CD4-positive, alpha-beta T cell treated with Interferon alpha-2 for 1 hour (primary cell): ENCODE data around the gene OR2T33.
"Not testable (repeated sequence)": the region's sequence is repeated elsewhere in the genome, so short reads cannot be mapped to it uniquely, and the experiment has no call there.

Experiments
- DNase-seq, 2 donors: peaks; one replicate each; pipeline ENCODE4 v3.0.0-alpha.2; 2020 to 2022

Gene OR2T33, protein sequence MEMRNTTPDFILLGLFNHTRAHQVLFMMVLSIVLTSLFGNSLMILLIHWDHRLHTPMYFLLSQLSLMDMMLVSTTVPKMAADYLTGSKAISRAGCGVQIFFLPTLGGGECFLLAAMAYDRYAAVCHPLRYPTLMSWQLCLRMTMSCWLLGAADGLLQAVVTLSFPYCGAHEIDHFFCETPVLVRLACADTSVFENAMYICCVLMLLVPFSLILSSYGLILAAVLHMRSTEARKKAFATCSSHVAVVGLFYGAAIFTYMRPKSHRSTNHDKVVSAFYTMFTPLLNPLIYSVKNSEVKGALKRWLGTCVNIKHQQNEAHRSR

DNA sequence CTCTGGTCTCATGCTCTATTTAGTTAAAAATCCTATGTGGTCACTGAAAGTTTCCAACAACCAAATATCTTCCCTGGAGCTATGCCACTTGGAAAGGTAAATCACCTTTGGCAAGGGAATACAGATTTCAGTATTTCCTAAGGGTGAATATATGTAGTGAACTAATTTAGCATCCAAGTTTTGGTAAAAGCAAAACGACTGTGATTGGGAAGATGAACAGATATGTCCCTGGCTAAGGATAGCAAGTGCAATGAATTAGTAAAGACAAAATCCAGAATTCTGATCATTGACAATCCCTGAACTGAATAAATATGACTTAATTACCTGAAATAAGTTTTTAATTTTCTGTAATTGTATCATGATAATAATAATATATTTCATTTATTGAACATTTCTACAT is at the start of gene OR2T33:
OR2T33 (minus strand) TSS at position 101 of the 400 bp plus-strand sequence. CDS start 4,162 bp downstream, outside the sequence.
- DNase-seq = no peak

DNA sequence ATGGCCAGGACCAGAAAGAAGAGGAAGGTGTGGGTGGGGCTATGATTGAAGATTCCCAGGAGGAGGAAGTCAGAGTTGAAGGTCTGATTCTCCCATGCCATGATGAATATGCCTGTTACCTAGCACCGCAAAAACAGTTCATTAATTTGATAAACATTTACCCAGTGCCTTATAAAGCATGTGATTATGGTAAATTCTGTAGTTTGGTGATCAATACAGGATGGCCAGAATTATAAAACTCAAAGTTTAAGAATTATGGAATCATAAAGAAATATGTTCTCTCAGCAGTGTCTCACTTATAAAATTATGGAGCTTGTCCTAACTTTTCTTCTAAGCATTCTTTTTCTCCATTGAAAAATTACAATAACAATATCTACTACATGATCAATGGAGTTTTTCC is 46.7 kb upstream of the OR2T33 start, which contains the start of gene OR2M7:
OR2M7 (minus strand) TSS at position 101 of the 400 bp plus-strand sequence; CDS start at position 101, 0 bp downstream.
- DNase-seq = no peak

DNA sequence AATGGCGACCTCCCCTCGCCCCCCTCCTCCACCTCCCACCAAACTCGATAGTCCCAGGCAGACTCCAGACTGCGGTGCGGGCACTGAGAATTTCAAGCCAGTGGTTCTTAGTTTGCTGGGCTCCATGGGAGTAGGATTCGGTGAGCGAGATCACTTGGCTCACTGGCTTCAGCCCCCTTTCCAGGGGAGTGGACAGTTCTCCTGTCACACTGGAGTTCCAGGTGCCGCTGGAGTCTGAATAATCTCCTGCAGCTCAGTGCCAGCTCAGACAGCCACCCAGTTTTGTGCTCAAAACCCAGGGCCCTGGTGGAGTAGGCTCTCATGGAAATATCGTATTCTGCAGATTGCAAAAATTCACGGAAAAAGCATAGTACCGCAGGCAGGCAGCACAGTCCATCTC is 39.0 kb upstream of the OR2T33 start:
- no peak for DNase-seq

DNA sequence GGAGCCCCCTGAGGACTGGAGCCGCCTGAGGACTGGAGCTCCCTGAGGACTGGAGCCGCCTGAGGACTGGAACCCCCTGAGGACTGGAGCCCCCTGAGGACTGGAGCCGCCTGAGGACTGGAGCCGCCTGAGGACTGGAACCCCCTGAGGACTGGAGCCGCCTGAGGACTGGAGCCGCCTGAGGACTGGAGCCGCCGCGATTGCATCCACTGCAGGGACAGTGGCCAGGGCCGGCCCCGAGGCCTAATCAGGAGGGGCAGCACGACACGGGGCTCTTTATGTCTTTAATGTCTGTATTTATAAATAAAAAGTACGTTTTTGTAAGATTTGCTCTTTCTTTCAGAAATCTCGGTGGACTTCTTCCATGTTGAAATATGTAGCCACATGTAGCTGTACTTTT is 29.0 kb upstream of the OR2T33 start:
- not testable (repeated sequence) for DNase-seq

DNA sequence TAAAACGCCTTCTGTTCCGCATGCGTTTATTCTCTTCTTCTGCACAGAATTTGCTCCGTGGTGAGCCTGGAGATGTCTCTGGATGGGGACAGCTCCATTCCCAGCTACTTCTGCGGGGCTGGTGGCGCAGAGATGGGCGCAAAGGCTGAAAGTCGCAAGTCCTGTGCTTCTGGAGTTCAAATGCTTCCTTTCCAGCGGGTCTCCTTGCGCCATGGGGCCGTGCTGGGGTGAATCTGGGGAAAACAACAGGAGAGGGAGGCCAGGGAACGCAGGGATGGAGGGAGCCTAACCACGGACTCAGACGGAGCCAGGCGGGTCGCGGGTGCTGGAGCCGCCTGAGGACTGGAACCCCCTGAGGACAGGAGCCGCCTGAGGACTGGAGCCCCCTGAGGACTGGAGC is 28.3 kb upstream of the OR2T33 start:
- no peak for DNase-seq

DNA sequence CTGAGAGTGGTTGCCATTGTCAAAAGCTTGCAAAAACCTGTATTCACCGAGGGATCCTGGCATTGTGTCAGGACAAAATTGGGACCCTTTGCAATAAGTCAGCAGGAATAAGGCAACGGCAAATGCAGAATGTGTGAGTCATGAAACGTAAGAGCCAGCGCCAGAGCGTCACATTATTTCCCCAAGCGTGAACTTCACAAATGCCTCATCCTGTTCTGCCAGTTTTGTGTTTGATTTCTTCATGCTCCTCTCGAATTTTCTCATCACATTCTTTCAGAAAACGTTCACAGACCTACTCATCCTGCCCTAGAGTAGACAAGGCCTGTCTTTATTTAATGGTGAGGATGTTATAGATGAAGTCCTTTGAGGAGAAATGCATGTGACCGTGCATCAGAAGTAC is 27.9 kb upstream of the OR2T33 start:
- not testable (repeated sequence) for DNase-seq

DNA sequence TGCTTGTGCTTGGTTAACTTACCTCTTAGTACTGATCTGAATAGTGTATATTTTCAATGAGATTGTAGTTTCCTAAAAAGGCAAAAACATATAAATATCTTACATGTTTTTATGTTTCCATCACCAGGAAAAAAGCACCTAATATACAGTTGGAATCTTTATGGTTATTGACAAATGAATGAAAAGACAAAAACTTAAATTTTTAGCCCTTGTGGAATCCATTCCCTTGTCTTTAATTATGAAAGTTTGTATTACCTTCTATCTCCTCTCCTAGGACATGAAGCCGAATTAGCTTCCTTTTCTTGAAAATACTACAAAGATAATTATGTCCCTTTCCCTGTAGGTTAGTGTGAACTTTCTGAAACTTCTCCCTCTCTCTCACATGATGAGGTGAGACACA is 25.5 kb upstream of the OR2T33 start, which contains the start of gene OR2T12:
OR2T12 (minus strand) TSS at position 101 of the 400 bp plus-strand sequence. CDS start 7,846 bp downstream, outside the sequence.
- DNase-seq = no peak

DNA sequence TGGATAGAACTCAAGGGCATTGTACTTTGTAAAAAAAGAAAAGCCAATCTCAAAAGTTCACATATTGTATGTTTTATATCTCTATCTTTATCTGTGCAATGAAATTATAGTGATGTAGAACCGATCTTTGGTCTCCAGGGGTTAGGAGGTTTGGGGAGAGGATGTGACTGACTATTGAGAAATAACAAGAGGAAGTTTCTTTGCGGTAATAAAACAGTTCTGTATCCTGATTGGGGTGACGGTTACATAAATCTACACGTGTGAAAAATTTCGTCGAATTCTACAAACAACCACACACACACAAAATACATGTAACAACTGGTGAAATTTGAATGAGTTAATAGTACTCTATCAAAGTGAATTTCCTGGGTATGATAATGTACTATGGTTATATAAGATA is 10.6 kb upstream of the OR2T33 start:
- no peak for DNase-seq

DNA sequence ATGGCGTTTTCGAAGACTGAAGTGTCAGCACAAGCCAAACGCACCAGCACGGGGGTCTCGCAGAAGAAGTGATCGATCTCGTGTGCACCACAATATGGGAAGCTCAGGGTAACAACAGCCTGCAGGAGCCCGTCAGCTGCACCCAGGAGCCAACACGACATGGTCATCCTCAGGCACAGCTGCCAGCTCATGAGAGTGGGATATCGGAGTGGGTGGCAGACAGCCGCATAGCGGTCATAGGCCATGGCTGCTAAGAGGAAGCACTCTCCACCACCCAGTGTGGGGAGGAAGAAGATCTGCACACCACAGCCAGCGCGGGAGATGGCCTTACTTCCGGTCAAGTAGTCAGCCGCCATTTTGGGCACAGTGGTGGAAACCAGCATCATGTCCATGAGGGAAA is 4.6 kb downstream of the OR2T33 start:
- DNase-seq = not testable (repeated sequence)

DNA sequence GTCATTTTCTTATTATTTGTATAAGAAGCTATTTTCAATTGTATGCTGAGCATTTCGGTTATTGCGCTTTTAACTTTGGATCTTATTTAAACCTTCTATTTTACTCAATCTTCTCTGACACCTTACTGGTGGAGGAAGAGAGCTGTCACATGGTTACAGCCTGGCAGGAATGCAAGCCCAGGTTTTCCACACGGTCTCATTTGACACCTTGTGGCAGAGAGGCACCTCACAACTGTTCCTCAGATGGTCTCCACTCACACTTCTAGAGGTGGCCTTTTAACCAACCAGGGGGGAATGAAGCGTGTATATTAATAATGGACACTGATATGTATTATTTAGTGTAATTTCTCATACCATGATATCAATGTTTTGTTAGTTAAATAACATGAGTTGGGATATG is 9.6 kb downstream of the OR2T33 start:
- no peak for DNase-seq

DNA sequence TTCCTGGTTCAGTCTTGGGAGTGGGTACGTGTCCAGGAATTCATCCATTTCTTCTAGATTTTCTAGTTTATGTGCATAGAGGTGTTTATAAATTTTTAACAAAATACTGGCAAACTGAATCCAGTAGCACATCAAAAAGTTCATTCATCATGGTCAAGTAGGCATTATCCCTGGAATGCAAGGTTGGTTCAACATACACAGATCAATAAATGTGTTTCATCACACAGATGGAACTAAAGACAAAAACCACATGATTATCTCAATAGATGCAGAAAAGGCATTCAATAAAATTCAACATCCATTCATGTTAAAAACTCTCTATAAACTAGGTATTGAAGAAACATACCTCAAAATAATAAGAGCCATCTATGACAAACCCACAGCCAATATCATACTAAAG is 18.5 kb downstream of the OR2T33 start:
- not testable (repeated sequence) for DNase-seq

DNA sequence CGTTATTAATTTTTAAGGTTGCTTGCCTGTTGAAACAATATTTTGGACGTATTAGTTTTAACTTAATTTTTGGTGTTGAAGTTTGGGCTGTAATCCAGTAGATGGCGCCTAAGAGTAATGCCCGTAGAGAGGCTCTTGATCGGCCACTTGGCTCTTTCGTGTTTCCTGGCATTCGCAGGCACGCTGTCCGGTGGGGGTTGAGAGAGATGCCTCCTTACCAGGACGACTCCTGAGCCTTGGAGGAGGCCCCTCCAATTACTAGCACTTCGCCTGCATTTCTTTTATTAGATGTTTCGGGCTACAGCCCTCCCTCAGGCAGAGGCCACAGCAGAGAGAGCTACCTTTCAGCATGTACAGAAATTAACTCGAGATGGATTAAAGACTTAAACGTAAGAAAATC is 34.6 kb downstream of the OR2T33 start:
- peak in 1 of 2 donors; percentile 39 for DNase-seq

DNA sequence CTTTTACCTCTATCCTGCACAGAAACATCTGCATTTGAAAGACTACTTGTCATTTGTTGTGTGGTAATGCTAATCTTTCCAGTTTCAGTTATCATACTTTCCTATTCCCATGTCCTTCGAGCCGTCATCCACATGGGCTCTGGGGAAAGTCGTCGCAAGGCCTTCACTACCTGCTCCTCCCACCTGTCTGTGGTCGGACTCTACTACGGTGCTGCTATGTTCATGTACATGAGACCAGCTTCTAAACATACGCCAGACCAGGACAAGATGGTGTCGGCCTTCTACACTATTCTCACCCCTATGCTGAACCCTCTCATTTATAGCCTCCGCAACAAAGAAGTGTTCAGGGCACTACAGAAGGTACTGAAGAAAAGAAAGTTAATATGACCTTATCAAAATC is 38.3 kb downstream of the OR2T33 start:
- no peak for DNase-seq

DNA sequence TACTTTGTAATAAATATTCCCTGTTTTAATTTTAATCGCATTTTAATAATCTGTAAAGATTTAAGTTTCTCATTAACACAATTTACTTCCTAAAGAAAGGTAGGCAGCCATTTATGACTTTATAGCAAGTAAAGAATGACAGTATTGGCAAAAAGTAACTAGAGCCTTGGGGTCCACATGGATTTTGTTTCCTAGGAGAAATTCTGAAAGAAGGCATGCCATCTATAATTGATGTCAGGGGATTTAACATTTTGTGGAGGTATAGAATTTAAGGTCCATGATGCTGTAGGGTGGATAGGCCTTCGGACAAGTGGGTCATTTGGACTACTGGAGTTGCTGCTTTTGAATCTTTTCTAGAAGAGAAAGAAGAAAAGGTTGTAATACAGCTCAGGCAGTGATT is 46.7 kb downstream of the OR2T33 start, which contains the start of gene OR2M4:
OR2M4 (plus strand) TSS at position 301 of the 400 bp plus-strand sequence. CDS start 7,512 bp downstream, outside the sequence.
- DNase-seq = no peak

DNA sequence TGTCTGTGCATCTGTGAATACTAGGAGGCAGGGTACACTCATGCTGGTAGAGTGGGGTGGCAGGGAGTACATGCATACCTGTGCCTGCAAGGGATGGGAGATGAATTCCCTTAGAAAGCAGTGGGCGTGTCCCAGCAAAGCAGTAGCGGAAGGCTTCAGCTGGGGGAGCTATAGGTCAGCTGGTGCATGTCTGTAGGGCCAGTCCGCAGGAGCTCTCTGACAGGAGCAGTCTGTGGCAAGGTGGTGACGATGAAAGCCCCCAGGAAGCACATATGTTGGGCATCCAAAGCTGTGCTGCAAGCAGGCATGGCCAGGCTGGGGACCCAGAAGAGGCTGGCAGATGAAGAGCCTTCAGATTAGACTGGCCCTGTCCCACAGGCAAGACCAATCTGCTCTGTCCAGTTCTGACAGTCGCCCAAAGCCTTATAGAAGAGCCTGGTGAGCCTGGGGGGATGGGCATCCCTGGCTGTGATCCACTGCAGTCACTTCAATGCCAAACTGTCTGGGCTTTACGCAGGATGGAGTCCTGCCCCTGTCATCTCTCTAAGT is 48.3 kb downstream of the OR2T33 start:
- DNase-seq = no peak

DNA sequence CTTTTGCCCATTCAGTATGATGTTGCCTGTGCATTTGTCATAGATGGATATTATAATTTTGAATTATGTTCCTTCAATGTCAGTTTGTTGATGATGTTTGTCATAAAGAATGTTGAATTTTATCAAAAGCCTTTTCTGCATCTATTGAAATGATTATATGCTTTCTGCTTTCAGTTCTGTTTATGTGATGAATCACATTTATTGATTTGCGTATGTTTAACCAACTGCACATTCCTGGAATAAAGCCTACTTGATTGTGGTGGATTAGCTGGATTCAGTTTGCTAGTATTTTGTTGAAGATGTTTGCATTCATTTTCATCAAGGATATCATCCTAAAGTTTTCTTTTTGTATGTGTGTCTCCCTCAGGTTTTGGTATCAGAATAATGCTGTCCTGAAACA is 52.2 kb downstream of the OR2T33 start:
- DNase-seq = no peak
